HG03575 (cell line): Measurements from ENCODE around the gene BRIP1.

Experiments
- ATAC-seq: cut with Tn5 transposase; IDR thresholded peaks from one replicate; pipeline ENCODE4 v1.9.1; 2021; ENCODE audit not compliant: unreplicated experiment, insufficient number of reproducible peaks, low FRiP score; ENCODE audit errors: extremely low read depth

BRIP1 gene

GRCh38 chr17:61662186-61662585 is 201.1 kb downstream of the BRIP1 start:
- ATAC-seq: no peak

DNA sequence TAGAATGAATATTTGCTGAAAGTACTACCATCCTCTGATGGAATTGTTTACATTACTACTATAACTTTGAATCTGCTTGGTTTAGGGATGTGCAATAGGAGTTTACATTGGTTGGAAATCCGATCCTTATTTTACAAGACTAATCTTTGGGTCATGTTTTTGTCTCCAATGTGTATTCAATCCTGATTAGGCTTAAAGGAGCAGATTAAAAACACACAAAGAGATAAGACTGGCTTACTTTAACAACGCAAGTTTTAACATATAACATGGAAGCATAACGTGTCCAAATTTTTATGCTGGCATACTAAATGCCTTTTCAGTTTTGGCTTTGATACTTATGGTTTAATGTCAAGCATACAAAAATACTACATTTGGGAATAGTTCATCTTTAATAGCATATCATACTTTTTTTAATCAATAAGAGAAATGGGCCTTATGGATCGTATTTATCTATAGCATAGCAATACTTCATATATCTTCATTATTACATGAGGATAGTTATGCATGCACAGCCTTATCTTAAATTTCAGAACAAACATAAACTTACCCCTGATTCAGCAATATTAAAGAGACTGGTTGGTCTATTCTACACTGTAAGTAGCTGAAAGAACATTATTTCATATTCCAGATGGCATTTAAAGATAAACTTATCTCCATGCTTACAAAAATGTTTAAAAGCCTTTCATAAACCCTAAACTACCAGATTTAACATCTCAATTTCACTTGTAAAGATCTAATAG is 202.4 kb downstream of the BRIP1 start:
- no peak for ATAC-seq

- ATAC-seq: no peak
Measured at GRCh38 chr17:61659437-61659836, 203.9 kb downstream of the BRIP1 start.

DNA sequence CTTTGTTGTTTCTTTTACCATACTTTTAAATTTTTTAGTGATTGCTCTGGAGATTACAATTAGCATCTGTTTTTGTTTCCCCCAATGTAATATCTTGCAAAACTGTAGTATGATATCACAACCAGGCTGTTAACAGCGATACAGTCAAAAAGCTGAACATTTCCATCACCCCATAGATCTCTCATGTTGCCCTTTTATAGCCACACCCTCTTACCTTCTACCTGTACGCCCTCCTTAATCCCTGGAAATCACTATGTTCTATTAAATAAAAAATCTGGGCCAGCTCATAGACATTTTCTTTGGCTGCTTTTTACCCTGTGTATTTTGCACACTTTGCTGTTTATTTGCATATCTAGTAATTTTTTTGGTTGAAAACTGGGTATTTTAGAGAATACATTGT is 205.1 kb downstream of the BRIP1 start:
- ATAC-seq: no peak

DNA sequence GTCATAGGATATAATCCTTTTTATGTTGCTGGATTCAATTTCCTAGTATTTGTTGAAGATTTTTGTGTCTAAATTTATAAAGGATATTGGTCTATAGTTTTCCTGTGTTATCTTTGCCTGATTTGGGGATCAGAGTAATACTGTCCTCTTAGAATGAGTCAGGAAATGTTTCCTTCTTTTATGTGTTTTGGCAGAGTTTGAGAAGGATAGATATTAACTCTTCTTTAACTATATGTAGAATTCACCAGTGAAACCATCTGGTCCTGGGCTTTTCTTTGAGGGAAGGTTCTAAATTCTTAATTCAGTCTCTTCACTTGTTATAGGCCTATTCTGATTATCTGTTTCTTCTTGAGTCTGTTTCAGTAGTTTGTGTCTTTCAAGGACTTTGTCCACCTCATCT is 206.0 kb downstream of the BRIP1 start:
- ATAC-seq: no peak

GRCh38 chr17:61656721-61657217 is 206.6 kb downstream of the BRIP1 start:
- ATAC-seq: no peak

- no peak for ATAC-seq
Measured at GRCh38 chr17:61650749-61651148, 212.6 kb downstream of the BRIP1 start.

DNA sequence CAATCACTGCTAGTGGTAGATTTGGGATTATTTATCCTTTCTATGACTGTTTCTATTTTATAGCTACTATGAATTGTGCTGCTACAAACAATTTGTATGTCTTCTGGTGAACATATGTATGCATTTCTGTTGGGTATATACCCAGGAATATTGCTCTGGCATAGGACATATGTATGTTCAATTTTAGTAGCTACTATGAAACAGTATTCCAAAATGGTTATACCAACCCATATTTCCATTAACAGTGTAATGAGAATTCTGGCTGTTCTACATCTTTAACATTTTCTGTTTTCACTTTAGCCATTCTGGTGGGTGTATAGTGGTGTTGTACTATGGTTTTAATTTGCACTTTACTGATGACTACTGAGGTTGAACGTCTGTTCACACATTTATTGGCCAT is 214.7 kb downstream of the BRIP1 start:
- no peak for ATAC-seq

DNA sequence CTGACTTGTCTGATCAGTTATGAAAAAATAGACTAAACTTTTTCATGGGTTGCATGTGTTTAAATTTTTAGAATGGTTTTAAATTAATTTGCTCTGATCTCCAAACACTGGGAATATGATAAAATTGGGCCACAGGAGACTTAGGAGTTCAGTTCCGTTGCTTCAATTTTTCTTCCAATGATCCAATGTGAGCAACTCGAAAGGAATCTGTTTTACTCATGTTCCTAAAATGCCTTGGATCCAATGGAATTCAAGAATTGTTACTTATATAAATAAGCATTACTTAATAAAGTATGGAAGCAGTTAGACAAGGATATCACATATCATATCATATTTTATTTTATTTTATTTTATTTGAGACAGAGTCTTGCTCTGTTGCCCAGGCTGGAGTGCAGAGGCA is 216.3 kb downstream of the BRIP1 start:
- no peak for ATAC-seq

DNA sequence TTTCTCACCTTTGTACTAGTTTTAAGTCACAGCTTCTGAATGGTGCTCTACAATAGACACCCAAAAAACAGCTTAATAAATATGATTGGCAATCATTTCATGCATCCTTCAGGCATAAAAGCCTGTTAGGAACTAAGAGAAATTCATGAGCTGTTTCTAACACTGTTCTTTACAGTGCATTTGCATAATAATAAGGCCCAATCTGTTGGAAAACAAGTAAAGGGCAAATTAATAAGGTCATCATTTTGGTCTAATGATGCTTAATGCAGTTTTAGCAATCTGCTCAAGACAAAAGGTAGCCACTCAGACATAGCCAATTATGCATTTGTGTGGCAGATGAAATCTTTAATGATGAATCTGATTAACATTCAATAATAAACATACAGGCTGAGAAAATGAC is 216.8 kb downstream of the BRIP1 start:
- no peak for ATAC-seq

- ATAC-seq: no peak
Measured at GRCh38 chr17:61645920-61646319, 217.4 kb downstream of the BRIP1 start.

DNA sequence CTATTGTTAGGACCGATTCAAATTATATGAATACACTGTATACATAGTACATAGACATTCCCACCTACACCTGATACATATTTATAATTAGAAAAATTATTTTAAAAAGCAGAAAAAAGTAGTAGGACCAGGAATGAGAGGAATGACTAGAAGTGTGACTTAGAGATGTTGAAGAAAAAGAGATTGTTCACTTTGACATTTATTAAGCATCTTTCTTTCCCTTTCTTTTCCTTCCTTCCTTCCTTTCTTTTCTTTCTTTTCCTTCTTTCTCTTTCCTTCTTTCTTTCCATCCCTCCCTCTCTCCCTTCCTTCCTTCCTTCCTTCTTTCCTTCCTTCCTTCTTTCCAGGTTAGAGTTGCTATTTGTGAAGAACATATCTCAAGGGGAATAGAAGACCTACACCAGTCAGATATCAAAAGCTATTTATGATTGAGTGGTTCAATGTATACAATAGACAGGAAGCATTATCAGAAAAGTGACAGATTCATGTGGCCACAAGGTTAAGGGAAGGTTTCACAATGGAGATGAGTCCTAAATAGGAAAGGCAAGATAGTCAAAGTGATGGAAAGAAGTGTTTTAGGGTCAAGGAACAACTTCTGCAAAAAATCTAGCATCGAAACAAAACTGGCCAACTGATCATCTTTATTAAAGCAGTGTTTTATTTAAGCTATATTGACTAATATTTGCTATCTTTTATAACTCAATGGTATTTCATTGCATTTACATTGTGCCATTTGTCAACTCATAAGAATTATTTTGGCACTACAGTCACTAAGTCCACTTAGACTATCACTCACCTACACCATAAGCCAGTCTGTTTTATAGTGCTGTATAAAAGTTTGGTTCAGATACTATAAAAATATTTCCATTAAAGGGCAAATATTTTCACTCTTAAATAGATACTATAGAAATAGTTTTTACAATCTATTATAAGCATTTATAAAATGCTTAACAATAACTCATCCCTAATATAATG is 218.2 kb downstream of the BRIP1 start:
- ATAC-seq: no peak

DNA sequence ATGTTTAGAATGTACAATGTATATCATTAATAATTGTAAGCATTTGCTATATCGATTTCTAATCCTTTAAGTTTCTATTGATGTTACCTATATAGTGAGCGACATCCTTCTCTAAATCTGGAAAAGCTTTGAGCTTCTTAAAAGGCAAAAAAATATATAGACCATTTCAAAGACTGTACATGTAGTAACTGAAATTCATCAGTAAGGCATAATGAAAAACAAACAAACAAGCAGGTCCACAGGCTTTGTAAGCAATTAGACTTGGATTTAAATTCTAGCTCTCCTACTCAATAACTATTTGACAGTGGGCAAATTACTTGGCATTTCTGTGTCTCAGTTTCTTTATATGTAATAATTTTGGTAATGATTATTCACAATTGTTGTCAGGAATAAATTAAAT is 220.6 kb downstream of the BRIP1 start:
- no peak for ATAC-seq

- ATAC-seq: no peak
Measured at GRCh38 chr17:61641715-61642114, 221.6 kb downstream of the BRIP1 start.

DNA sequence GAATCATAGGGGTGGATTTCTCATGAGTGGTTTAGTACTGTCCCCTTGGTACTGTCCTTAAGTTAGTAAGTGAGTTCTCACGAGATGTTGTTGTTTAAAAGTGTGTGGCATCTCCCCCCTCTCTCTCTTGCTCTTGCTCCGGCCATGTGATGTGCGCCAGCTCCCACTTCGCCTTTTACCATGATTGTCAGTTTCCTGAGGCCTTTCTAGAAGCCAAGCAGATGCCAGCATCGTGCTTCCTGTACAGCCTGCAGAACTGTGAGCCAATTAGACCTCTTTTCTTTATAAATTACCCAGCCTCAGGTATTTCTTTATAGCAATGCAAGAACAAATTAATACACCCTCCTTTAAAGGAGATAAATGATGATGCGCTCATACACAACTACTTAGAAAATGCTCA is 222.2 kb downstream of the BRIP1 start:
- no peak for ATAC-seq

GRCh38 chr17:61639818-61640217 is 223.5 kb downstream of the BRIP1 start:
- ATAC-seq: no peak

GRCh38 chr17:61638087-61638486 is 225.2 kb downstream of the BRIP1 start:
- ATAC-seq: no peak

DNA sequence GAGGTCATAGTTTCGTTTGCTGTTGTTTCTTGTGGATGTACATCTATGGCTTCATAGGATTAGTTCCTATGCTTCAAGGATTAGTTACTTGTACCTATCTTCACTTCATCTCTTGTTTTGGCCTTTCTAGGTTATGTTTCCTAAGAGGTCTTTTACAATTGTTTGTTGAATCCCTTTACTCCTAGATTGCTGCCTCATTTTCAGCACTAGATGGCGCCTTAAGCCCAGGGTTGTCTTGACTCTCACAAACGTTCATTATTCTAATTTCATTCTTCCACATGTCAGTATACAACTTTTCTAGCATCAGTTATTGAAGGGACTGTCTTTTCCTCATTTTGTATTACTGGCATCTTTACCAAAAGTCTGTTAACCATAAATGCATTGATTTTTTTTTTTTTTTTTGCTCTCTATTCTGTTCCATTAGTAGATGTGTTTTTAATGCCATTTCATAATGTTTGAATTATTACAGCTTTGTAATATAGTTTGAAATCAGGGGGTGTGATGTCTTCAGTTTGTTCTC is 227.4 kb downstream of the BRIP1 start:
- no peak for ATAC-seq

GRCh38 chr17:61634942-61635538 is 228.3 kb downstream of the BRIP1 start:
- ATAC-seq: no peak
